OCI-LY7 (cell line): Measurements from ENCODE around the gene PSMD6. TPM values are rescaled to one million over a fixed set of nuclear protein-coding genes. Genes with fewer than 3 reads are reported as not detected.

ENCODE experiments used
- BruUV-seq: library from RNA; stranded (reverse); fragments of 400-500 nt; replicated peaks from 2 replicates; lab custom pipeline; 2021; lab: Mats Ljungman, UMichigan
- CTCF ChIA-PET: fragments of 300-600 bp; sonication (Branson Sonifier 250); formaldehyde crosslinking; loops from one replicate; lab custom pipeline; 2022; ENCODE audit warnings: antibody characterized with exemption; ENCODE audit not compliant: unreplicated experiment; lab: Charles Lee
- POLR2A ChIA-PET: fragments of 300-600 bp; sonication (Branson Sonifier 250); formaldehyde crosslinking; loops from one replicate; lab custom pipeline; 2022; ENCODE audit warnings: antibody characterized with exemption; lab: Charles Lee
- DNase-seq: peaks from one replicate; pipeline ENCODE4 v3.0.0-alpha.2; 2015; ENCODE audit warnings: low spot score
- H2AFZ ChIP-seq: fragments of 200-600 bp; sonication (generic), shearing (Covaris generic); 2 replicates; pipeline ENCODE4 v1.6.1; 2014; ENCODE audit warnings: mild to moderate bottlenecking, antibody characterized with exemption, low read length, moderate library complexity
- H3K27ac ChIP-seq: fragments of 200-600 bp; sonication (generic); 2 replicates; pipeline ENCODE4 v1.5.1; 2014; ENCODE audit warnings: mixed run types, low read depth, mild to moderate bottlenecking, moderate library complexity, low read length, inconsistent platforms; ENCODE audit not compliant: poor library complexity, severe bottlenecking
- H3K36me3 ChIP-seq: fragments of 200-600 bp; sonication (generic); 2 replicates; pipeline ENCODE4 v1.6.1; 2014; ENCODE audit warnings: mild to moderate bottlenecking, antibody characterized with exemption, low read length, moderate library complexity, mixed read lengths; ENCODE audit not compliant: insufficient read depth
- H3K4me1 ChIP-seq: fragments of 200-600 bp; sonication (generic); 2 replicates; pipeline ENCODE4 v1.5.1; 2014; ENCODE audit warnings: mild to moderate bottlenecking, low read length; ENCODE audit not compliant: insufficient read depth, poor library complexity, severe bottlenecking
- H3K4me2 ChIP-seq: fragments of 200-600 bp; sonication (generic); 2 replicates; pipeline ENCODE4 v1.6.1; 2014; ENCODE audit warnings: mild to moderate bottlenecking, low read length
- H3K4me3 ChIP-seq: fragments of 200-600 bp; sonication (generic); 2 replicates; pipeline ENCODE4 v1.5.1; 2014; ENCODE audit warnings: mild to moderate bottlenecking, low read depth, low read length; ENCODE audit not compliant: poor library complexity, severe bottlenecking
- H3K79me2 ChIP-seq: fragments of 200-600 bp; sonication (generic); 2 replicates; pipeline ENCODE4 v1.6.1; 2016; ENCODE audit warnings: low read depth, mild to moderate bottlenecking, low read length, moderate library complexity, mixed read lengths; ENCODE audit not compliant: insufficient read depth
- H3K9me2 ChIP-seq: fragments of 200-600 bp; sonication (generic); 2 replicates; pipeline ENCODE4 v1.6.1; 2016; ENCODE audit warnings: mild to moderate bottlenecking, low read length, mixed read lengths; ENCODE audit not compliant: insufficient read depth
- H3K9me3 ChIP-seq: fragments of 200-600 bp; sonication (generic); 2 replicates; pipeline ENCODE4 v1.6.1; 2014; ENCODE audit warnings: mild to moderate bottlenecking, mixed run types, low read length, mixed read lengths
- H4K20me1 ChIP-seq: fragments of 200-600 bp; sonication (generic); 2 replicates; pipeline ENCODE4 v1.6.1; 2014; ENCODE audit warnings: mild to moderate bottlenecking, antibody characterized with exemption, low read length, moderate library complexity, mixed read lengths; ENCODE audit not compliant: insufficient read depth
- EZH2phosphoT487 ChIP-seq: fragments of 200-600 bp; sonication (generic); IDR thresholded peaks from 2 replicates; pipeline ENCODE4 v1.6.1; 2018; ENCODE audit warnings: low read depth, borderline replicate concordance, mild to moderate bottlenecking, mixed run types, antibody characterized with exemption, low read length, moderate library complexity, mixed read lengths
- intact Hi-C: fragments of 100-400 bp; cut with micrococcal nuclease; formaldehyde crosslinking; loops from one replicate; pipeline ENCODE4 v1.10.0; 2022; ENCODE audit not compliant: unreplicated experiment
- total RNA-seq, 2 experiments: library from RNA; depleted of rRNA in 1 of 2; stranded (reverse); fragments of >200 nt in 1 of 2; shearing (Covaris generic) in 1 of 2; gene quantifications; 2 replicates each; pipeline ENCODE4 v1.2.3, GENCODE V29; 2014 to 2022
- TF ChIP-seq, protein P1 (sequence below): fragments of 200-600 bp; sonication (generic); conservative IDR thresholded peaks from 2 replicates; pipeline ENCODE4 v1.5.1; 2014; ENCODE audit warnings: mild to moderate bottlenecking, antibody characterized with exemption, low read length, moderate library complexity, mixed read lengths

The PSMD6 gene
- total RNA-seq, 2 experiments from 2014 or later, result 65.2 to 106 TPM

DNA sequence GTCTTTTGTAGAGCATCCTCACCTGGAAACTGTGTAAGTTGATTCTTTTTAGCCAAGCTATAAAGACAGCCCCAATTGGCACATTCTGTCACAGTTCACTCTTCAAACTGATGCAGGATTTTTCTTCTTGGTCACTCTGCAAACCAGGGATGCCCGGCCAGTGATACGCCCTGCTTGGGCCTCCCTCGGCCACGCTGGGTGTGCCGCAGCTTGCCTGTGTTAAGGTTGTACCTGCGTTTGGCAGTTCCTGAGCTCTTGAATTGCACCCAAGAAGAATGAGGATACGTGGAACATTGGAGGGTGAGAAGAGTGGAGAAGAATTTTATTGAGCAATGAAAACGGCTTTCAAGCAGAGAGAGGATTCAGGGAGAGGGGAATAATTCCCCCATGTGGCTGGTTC lies 49.9 kb downstream of the PSMD6 start:
- no peaks in the 10 kb centered on the region for H3K9me2 ChIP-seq
- no peaks in the 10 kb centered on the region; the same call in 1 of the 2 replicates for H3K79me2 ChIP-seq
- no peak overlapping the region for H3K27ac ChIP-seq
- no peak overlapping the region for H3K4me2 ChIP-seq
- ChIA-PET POLR2A (no interaction called here), CTCF (no interaction called here)
- no peak overlapping the region for H3K4me3 ChIP-seq
- TF ChIP-seq, protein P1, sequence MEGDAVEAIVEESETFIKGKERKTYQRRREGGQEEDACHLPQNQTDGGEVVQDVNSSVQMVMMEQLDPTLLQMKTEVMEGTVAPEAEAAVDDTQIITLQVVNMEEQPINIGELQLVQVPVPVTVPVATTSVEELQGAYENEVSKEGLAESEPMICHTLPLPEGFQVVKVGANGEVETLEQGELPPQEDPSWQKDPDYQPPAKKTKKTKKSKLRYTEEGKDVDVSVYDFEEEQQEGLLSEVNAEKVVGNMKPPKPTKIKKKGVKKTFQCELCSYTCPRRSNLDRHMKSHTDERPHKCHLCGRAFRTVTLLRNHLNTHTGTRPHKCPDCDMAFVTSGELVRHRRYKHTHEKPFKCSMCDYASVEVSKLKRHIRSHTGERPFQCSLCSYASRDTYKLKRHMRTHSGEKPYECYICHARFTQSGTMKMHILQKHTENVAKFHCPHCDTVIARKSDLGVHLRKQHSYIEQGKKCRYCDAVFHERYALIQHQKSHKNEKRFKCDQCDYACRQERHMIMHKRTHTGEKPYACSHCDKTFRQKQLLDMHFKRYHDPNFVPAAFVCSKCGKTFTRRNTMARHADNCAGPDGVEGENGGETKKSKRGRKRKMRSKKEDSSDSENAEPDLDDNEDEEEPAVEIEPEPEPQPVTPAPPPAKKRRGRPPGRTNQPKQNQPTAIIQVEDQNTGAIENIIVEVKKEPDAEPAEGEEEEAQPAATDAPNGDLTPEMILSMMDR, result no peak
- no peak for TF ChIP-seq EZH2phosphoT487
- H3K36me3 ChIP-seq, result peaks cover 14% of the 10 kb centered on the region
- H3K9me3 ChIP-seq, result no peaks in the 10 kb centered on the region
- peaks cover 7% of the 10 kb centered on the region; the same call in 1 of the 2 replicates for H4K20me1 ChIP-seq
- BruUV-seq, result no TSS peak
- peaks cover under 1% of the 10 kb centered on the region for H3K4me1 ChIP-seq
- no peak overlapping the region for H2AFZ ChIP-seq
- intact Hi-C loops, result no loop called here
- no peak for DNase-seq

DNA sequence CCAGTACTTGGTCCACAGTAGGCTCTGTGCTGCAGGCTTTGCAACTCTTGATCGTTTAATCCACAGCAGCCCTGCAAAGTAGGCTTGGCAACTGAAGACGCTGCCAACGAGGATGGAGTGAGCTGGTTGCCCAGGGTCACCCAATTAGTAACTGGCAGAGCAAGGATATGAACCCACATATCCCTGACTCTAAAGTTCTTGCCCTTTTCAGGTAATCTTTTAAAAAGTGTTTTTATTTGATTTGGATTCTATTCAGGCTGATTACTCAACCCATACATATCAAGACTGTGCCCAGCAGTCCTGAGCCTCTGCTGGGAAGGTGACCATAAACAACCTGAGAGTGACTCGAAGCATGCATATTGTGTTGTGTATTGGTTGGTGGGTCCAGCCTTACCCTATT lies 50.3 kb downstream of the PSMD6 start:
- intact Hi-C loops, result no loop called here
- H3K4me1 ChIP-seq, result peaks cover 5% of the 10 kb centered on the region

GRCh38 chr3:63972196-63972595 lies 51.1 kb downstream of the PSMD6 start:
- Histone ChIP-seq H4K20me1 (peaks cover 7% of the 10 kb centered on the region; the same call in 1 of the 2 replicates), H3K36me3 (peaks cover 11% of the 10 kb centered on the region), H3K79me2 (peaks cover 1% of the 10 kb centered on the region; the same call in 1 of the 2 replicates), H3K4me1 (peaks cover 6% of the 10 kb centered on the region), H3K4me3 (no peak overlapping the region), H3K9me3 (no peaks in the 10 kb centered on the region), H3K4me2 (no peak overlapping the region), H3K9me2 (no peaks in the 10 kb centered on the region), H3K27ac (no peak overlapping the region), H2AFZ (no peak overlapping the region)
- BruUV-seq, result no TSS peak
- TF ChIP-seq, protein P1, result no peak
- TF ChIP-seq EZH2phosphoT487, result no peak
- intact Hi-C loops, result no loop called here
- no peak for DNase-seq
- POLR2A ChIA-PET, result interaction anchor here (1.2 kb wide), 1 partner anchor 51 kb away, joined by 3 read pairs; no protein-coding TSS in a partner anchor
- CTCF ChIA-PET, result no interaction called here

More for the DNA sequence above, 50.3 kb downstream of the PSMD6 start:
- Histone ChIP-seq H4K20me1 (peaks cover 7% of the 10 kb centered on the region; the same call in 1 of the 2 replicates), H3K9me3 (no peaks in the 10 kb centered on the region), H2AFZ (no peak overlapping the region), H3K9me2 (no peaks in the 10 kb centered on the region), H3K79me2 (no peaks in the 10 kb centered on the region; the same call in 1 of the 2 replicates), H3K4me3 (no peak overlapping the region), H3K4me2 (no peak overlapping the region), H3K36me3 (peaks cover 11% of the 10 kb centered on the region), H3K27ac (no peak overlapping the region)
- no peak for TF ChIP-seq EZH2phosphoT487
- TF ChIP-seq, protein P1, result no peak
- no TSS peak for BruUV-seq
- ChIA-PET CTCF (no interaction called here), POLR2A (interaction anchor here (0.6 to 1.2 kb wide), 2 partner anchors 51 to 82 kb away, joined by 3 to 6 read pairs; no protein-coding TSS in a partner anchor)
- DNase-seq, result no peak
